IPS-20b (cell line): Measurements from ENCODE around the gene ADK.
"Not testable (repeated sequence)": the region's sequence is repeated elsewhere in the genome, so short reads cannot be mapped to it uniquely, and the experiment has no call there.

Experiments
- H3K27ac ChIP-seq: one replicate; pipeline ENCODE4 v1.5.1; 2013; ENCODE audit warnings: low read length
- H3K27me3 ChIP-seq: 2 replicates; pipeline ENCODE4 v1.6.1; 2013; ENCODE audit warnings: mild to moderate bottlenecking, low read length, inconsistent platforms; ENCODE audit not compliant: insufficient read depth
- H3K36me3 ChIP-seq: 2 replicates; pipeline ENCODE4 v1.6.1; 2013; ENCODE audit warnings: low read depth, mild to moderate bottlenecking, inconsistent platforms, low read length, moderate library complexity; ENCODE audit not compliant: insufficient read depth
- H3K4me1 ChIP-seq: 2 replicates; pipeline ENCODE4 v1.6.1; 2013; ENCODE audit warnings: mild to moderate bottlenecking, control low read depth, inconsistent platforms, low read length, moderate library complexity; ENCODE audit not compliant: insufficient read depth
- H3K4me3 ChIP-seq: 2 replicates; pipeline ENCODE4 v1.5.1; 2013; ENCODE audit warnings: mild to moderate bottlenecking, low read length, inconsistent platforms
- H3K9ac ChIP-seq: 2 replicates; pipeline ENCODE4 v1.6.1; 2013; ENCODE audit warnings: low read depth, mild to moderate bottlenecking, inconsistent platforms, low read length, moderate library complexity
- H3K9me3 ChIP-seq: 2 replicates; pipeline ENCODE4 v1.6.1; 2013; ENCODE audit warnings: mild to moderate bottlenecking, low read depth, low read length, inconsistent platforms; ENCODE audit not compliant: insufficient read depth

The ADK gene

GRCh38 chr10:74171625-74172024 lies 20.6 kb downstream of the ADK start:
- Histone ChIP-seq H3K9ac (no peak overlapping the region), H3K9me3 (no peaks in the 10 kb centered on the region), H3K36me3 (no peaks in the 10 kb centered on the region), H3K27me3 (no peaks in the 10 kb centered on the region), H3K4me1 (peaks cover 5% of the 10 kb centered on the region; the same call in 1 of the 2 replicates), H3K27ac (no peak overlapping the region), H3K4me3 (no peak overlapping the region)

- Histone ChIP-seq H3K27me3 (no peaks in the 10 kb centered on the region), H3K4me1 (peaks cover 14% of the 10 kb centered on the region), H3K27ac (no peak overlapping the region), H3K4me3 (no peak overlapping the region), H3K36me3 (no peaks in the 10 kb centered on the region), H3K9me3 (no peaks in the 10 kb centered on the region), H3K9ac (no peak overlapping the region)
Observed at GRCh38 chr10:74174521-74174920, 23.5 kb downstream of the ADK start.

- Histone ChIP-seq H3K4me1 (peaks cover 15% of the 10 kb centered on the region), H3K4me3 (peak overlapping the region; percentile 82), H3K27ac (peak overlapping the region; percentile 82), H3K36me3 (no peaks in the 10 kb centered on the region), H3K27me3 (no peaks in the 10 kb centered on the region), H3K9me3 (no peaks in the 10 kb centered on the region), H3K9ac (peak overlapping the region; percentile 86)
Observed at GRCh38 chr10:74175510-74176379, 24.7 kb downstream of the ADK start.

DNA sequence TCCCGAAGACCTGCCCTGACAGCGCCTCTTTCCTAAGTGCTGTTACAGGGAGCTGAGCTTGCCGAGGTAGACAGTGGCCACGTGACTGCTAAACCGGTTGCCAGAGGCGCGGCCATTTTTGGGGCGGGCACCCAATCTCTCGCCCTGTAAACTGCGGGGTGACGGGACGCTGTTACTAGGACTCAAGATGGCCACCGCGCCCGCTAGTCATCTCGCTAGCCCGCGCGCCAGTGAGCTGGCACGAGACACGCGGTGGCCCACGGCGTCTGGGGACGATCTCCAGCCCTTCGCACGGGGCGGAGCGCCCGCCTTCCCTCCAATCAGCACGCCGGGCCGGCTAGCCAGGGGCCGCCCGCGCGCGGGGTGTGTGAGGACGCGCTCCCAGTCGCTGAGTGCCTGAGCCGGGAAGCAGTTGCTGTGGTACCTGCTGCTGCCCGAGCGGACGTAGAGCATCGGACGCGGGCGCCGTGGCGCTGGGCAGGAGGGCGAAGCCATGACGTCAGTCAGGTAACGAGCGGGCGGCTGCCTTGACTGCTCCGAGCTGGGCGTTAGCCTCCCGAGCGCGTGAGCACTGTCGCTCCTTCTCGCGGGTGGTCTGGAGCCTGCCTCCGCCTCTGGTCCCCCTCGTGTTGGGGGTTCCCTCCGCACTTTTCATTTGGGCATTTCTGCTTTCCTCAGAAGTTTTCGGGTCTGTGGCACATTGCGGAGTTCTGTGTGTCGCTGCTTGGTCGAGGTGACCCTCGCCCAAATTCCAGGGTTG lies 25.5 kb downstream of the ADK start:
- Histone ChIP-seq H3K36me3 (no peaks in the 10 kb centered on the region), H3K27ac (peak overlapping the region; percentile 82), H3K4me3 (peak overlapping the region; percentile 82), H3K4me1 (peaks cover 17% of the 10 kb centered on the region), H3K9me3 (no peaks in the 10 kb centered on the region), H3K27me3 (no peaks in the 10 kb centered on the region), H3K9ac (peak overlapping the region; percentile 86)

DNA sequence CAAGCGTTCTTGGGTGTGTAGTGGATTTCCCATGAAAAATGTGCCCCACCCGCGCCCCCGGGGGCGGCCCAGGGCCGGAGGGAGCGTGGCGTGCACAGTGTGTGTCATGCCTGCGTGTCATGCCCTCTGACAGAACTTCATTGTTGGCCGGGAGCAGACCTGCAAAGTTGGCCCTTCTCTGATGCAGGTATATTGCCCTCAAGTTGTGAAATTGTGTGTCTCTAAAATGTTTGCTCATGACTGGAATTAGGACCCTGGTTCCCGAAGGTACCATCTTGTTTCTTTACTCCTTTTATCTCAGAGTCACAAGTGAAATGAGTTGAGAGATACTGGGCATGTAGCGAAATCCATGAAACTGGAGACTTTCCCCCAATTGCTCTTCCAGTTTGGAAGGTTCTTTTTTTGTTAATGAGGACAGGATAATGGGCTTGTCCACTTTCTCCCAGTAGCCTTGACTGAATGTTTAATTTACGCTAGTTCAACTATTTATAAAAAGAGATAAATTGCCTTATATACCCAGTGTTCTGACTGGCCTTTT lies 26.2 kb downstream of the ADK start:
- Histone ChIP-seq H3K4me1 (peaks cover 21% of the 10 kb centered on the region), H3K27ac (peak overlapping the region; percentile 34)

DNA sequence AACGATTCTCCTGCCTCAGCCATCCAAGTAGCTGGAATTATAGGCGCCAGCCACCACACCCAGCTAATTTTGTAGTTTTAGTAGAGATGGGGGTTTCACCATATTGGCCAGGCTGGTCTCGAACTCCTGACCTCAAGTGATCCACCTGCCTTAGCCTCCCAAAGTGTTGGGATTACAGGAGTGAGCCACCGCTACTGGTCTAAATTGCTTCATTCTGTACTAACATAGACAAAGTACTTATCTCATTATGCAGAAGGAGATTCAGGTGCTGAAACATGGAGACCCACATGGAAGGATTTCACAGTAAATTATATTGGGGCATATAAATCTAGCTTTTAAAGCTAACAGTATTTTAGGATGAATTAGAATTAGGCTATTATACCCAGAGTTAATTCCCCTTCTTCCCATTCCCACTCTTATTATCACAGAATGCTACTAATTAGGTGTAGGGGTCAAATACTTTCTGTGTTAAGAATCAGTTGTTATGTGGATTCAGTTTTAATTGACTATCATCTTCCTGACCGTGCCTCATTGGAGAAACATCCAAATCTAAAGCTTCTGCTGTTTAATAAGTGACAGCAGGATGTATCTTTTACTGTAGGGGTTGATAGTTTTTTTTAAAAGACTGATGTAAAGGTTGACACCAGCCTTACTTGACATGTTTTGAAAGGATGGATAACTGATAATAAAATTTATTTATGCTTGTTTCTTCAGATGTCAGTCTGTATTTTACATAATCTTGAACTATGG lies 27.2 kb downstream of the ADK start:
- Histone ChIP-seq H3K9ac (no peak overlapping the region), H3K9me3 (no peaks in the 10 kb centered on the region), H3K4me3 (no peak overlapping the region), H3K4me1 (peaks cover 21% of the 10 kb centered on the region), H3K27me3 (no peaks in the 10 kb centered on the region), H3K27ac (no peak overlapping the region), H3K36me3 (no peaks in the 10 kb centered on the region)

More for the DNA sequence above, 26.2 kb downstream of the ADK start:
- Histone ChIP-seq H3K27me3 (no peaks in the 10 kb centered on the region), H3K36me3 (no peaks in the 10 kb centered on the region), H3K9me3 (no peaks in the 10 kb centered on the region), H3K4me3 (peak overlapping the region; percentile 82), H3K9ac (peak overlapping the region; percentile 86)

- H3K4me3 ChIP-seq = no peak overlapping the region
- H3K27me3 ChIP-seq = no peaks in the 10 kb centered on the region
- no peaks in the 10 kb centered on the region for H3K36me3 ChIP-seq
- H3K27ac ChIP-seq = no peak overlapping the region
- H3K9me3 ChIP-seq = no peaks in the 10 kb centered on the region
- H3K4me1 ChIP-seq = peaks cover 21% of the 10 kb centered on the region
- no peak overlapping the region for H3K9ac ChIP-seq
Observed at GRCh38 chr10:74179111-74179710, 28.2 kb downstream of the ADK start.

- no peaks in the 10 kb centered on the region for H3K27me3 ChIP-seq
- H3K9me3 ChIP-seq = no peaks in the 10 kb centered on the region
- no peak overlapping the region for H3K4me3 ChIP-seq
- H3K4me1 ChIP-seq = peaks cover 8% of the 10 kb centered on the region; the same call in 1 of the 2 replicates
- H3K9ac ChIP-seq = no peak overlapping the region
- no peak overlapping the region for H3K27ac ChIP-seq
- no peaks in the 10 kb centered on the region for H3K36me3 ChIP-seq
Observed at GRCh38 chr10:74186678-74187077, 35.7 kb downstream of the ADK start.

GRCh38 chr10:74187237-74187636 lies 36.2 kb downstream of the ADK start:
- Histone ChIP-seq H3K36me3 (no peaks in the 10 kb centered on the region), H3K9ac (no peak overlapping the region), H3K4me3 (no peak overlapping the region), H3K27ac (no peak overlapping the region), H3K4me1 (peaks cover 6% of the 10 kb centered on the region; the same call in 1 of the 2 replicates), H3K27me3 (no peaks in the 10 kb centered on the region), H3K9me3 (no peaks in the 10 kb centered on the region)

DNA sequence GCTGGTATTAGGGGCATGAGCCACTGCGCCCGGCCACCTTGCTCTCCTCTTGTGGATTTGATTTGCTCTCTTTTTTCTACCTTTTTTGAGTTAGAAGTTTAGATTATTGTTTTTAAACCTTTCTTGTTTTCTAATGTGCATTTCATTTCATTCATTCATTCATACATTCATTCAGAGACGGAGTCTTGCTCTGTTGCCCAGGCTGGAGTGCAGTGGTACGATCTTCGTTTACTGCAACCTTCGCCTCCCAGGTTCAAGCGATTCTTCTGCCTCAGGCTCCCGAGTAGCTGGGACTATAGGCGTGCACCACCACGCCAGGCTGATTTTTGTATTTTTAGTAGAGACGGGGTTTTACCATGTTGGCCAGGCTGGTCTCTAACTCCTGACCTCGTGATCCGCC lies 37.6 kb downstream of the ADK start:
- not testable (repeated sequence) for H3K27me3 ChIP-seq, H3K9me3 ChIP-seq, H3K4me3 ChIP-seq, H3K27ac ChIP-seq, H3K36me3 ChIP-seq, H3K4me1 ChIP-seq, H3K9ac ChIP-seq

GRCh38 chr10:74189999-74190421 lies 39.0 kb downstream of the ADK start:
- H3K9ac ChIP-seq = no peak overlapping the region
- H3K9me3 ChIP-seq = no peaks in the 10 kb centered on the region
- no peaks in the 10 kb centered on the region for H3K27me3 ChIP-seq
- H3K4me3 ChIP-seq = no peak overlapping the region
- H3K36me3 ChIP-seq = no peaks in the 10 kb centered on the region
- H3K4me1 ChIP-seq = peaks cover 6% of the 10 kb centered on the region; the same call in 1 of the 2 replicates
- H3K27ac ChIP-seq = peak overlapping the region; percentile 4
